Measurements from ENCODE around the gene CFAP46. TPM values are rescaled to one million over a fixed set of nuclear protein-coding genes. Genes with fewer than 3 reads are reported as not detected.
"Not testable (repeated sequence)": the region's sequence is repeated elsewhere in the genome, so short reads cannot be mapped to it uniquely, and the experiment has no call there.

The CFAP46 gene
- total and polyA plus RNA-seq, 2 of the 8 experiments (the other 6 are each of a cell fraction or from before 2014, with no cell fraction given) = 2.6 to 4.8 TPM

- not testable (repeated sequence) for FAIRE-seq; H3K14ac ChIP-seq (ENCODE audit: insufficient read length)
- CTCF ChIA-PET (ENCODE audit: partially characterized antibody) = interaction anchor here (0.6 to 3.8 kb wide), 25 partner anchors 10 to 443 kb away, joined by 3 to 37 read pairs (median 4); no protein-coding TSS in a partner anchor
Measured at GRCh38 chr10:132902656-132903575, 39.5 kb downstream of the CFAP46 start.

More at GRCh38 chr10:132902656-132903575, 39.5 kb downstream of the CFAP46 start:
- H3K36me3 ChIP-seq (ENCODE audit: control insufficient read depth in 2 of 4, insufficient read depth in 4 of 4, low read length in 3 of 4); H3K18ac ChIP-seq (ENCODE audit: extremely low read depth, low read length); H3K23me2 ChIP-seq (ENCODE audit: low read depth, low read length); H3K4me3 ChIP-seq (ENCODE audit: extremely low read depth in 1 of 4, insufficient read depth in 2 of 4, low read depth in 3 of 4, low read length in 4 of 4); H3K4ac ChIP-seq (replicated peaks; ENCODE audit: insufficient read length, low read depth, low read length); H2AK5ac ChIP-seq (ENCODE audit: low read depth, low read length); H2BK20ac ChIP-seq (ENCODE audit: low read length); H4K8ac ChIP-seq (ENCODE audit: extremely low read depth, insufficient read depth, low read length); H3K23ac ChIP-seq (ENCODE audit: insufficient read length); H4K91ac ChIP-seq (replicated peaks; ENCODE audit: insufficient read length, low read length); H4K20me1 ChIP-seq (replicated peaks in 1 of 2; ENCODE audit: control insufficient read depth in 1 of 2, insufficient read depth in 2 of 2, low read length in 2 of 2); H4K5ac ChIP-seq (ENCODE audit: insufficient read length, low read depth, low read length); H2BK12ac ChIP-seq (ENCODE audit: low read depth, low read length); H3K9me3 ChIP-seq (ENCODE audit: insufficient read depth in 2 of 2, low read depth in 1 of 2, low read length in 1 of 2); H3K4me2 ChIP-seq (ENCODE audit: insufficient read depth in 1 of 2, low read depth in 2 of 2, low read length in 2 of 2); H2BK120ac ChIP-seq (replicated peaks; ENCODE audit: low read depth, low read length); H3K4me1 ChIP-seq (replicated peaks in 1 of 4; ENCODE audit: control insufficient read depth in 3 of 4, insufficient read depth in 4 of 4, low read length in 3 of 4); H3K56ac ChIP-seq (replicated peaks; ENCODE audit: insufficient read length, low read depth, low read length); H3K79me1 ChIP-seq (ENCODE audit: low read depth, low read length); DNase-seq (ENCODE audit: low read depth in 1 of 2, low spot score in 2 of 2); H3K27ac ChIP-seq (ENCODE audit: low read depth, low read length); H3K9ac ChIP-seq (replicated peaks in 1 of 4; ENCODE audit: extremely low read depth in 1 of 4, low read depth in 3 of 4, low read length in 3 of 4); H2AFZ ChIP-seq (ENCODE audit: low read length); H2BK5ac ChIP-seq (ENCODE audit: low read depth, low read length); H3K79me2 ChIP-seq (ENCODE audit: control insufficient read depth in 1 of 2, insufficient read depth in 2 of 2, low read length in 2 of 2); H2BK15ac ChIP-seq (ENCODE audit: low read length); H3K27me3 ChIP-seq (replicated peaks in 1 of 4; ENCODE audit: control insufficient read depth in 3 of 4, extremely low read depth in 1 of 4, insufficient read depth in 3 of 4, low read length in 3 of 4): not testable (repeated sequence)
- POLR2A ChIA-PET (ENCODE audit: partially characterized antibody) = interaction anchor here (1.1 kb wide), 1 partner anchor 9 kb away, joined by 3 read pairs; no protein-coding TSS in a partner anchor
- 87% methylated on average over 18 of the region's 19 CpGs; no CpG with 5 or more reads in 1 of the 2 experiments for WGBS, 2 experiments (ENCODE audit: extremely low coverage in 1 of 2, insufficient coverage in 1 of 2, insufficient read length in 1 of 2, insufficient replicate concordance in 2 of 2, low coverage in 1 of 2, low lambda C conversion rate in 2 of 2, missing lambda C conversion rate in 1 of 2)
